ENCODE data around the gene DNAJC25. TPM values are rescaled to one million over a fixed set of nuclear protein-coding genes. Genes with fewer than 3 reads are reported as not detected.

Gene DNAJC25
- total and polyA plus RNA-seq, 2 of the 8 experiments (the other 6 are each of a cell fraction or from before 2014, with no cell fraction given): 2.7 to 6.2 TPM

DNA sequence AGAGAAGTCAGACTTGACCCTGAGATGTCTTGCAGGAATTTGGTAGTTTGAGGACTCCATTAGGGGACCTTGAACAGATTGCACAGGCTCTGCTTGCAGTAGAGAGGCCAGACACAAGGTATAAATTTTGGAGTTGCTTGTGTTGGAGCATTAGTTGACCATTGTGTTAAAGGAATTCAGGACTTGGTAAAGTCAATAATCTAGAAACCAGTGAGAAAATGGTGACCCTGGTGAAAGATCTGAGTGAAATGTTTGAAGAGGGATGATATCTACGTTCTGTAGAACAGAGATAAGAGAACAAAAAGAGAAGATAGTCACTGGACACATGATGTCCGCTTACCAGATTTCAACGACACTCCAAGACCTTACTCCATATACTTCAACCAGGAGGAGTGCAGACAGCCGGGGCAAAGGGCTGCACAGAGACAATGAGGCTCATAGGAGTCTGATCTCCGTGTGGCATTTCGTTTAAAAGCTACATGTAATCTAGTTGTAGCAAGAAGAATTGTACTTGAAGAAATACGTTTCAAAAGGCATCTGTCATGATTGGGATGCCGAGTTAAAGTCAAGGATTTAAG, 13.2 kb downstream of the DNAJC25 start:
- no peak overlapping the region for H2BK20ac ChIP-seq (ENCODE audit: low read length)
- POLR2A ChIA-PET (ENCODE audit: partially characterized antibody): interaction anchor here (0.8 to 1.4 kb wide), 2 partner anchors 11 to 13 kb away, joined by 3 to 7 read pairs; partner anchors contain the start of gene DNAJC25
- FAIRE-seq: no peak
- no peak for TF ChIP-seq RBBP5 (IDR thresholded peaks at IDR 0.05; ENCODE audit: borderline replicate concordance, low read depth, low read length)
- TF ChIP-seq, protein P1, sequence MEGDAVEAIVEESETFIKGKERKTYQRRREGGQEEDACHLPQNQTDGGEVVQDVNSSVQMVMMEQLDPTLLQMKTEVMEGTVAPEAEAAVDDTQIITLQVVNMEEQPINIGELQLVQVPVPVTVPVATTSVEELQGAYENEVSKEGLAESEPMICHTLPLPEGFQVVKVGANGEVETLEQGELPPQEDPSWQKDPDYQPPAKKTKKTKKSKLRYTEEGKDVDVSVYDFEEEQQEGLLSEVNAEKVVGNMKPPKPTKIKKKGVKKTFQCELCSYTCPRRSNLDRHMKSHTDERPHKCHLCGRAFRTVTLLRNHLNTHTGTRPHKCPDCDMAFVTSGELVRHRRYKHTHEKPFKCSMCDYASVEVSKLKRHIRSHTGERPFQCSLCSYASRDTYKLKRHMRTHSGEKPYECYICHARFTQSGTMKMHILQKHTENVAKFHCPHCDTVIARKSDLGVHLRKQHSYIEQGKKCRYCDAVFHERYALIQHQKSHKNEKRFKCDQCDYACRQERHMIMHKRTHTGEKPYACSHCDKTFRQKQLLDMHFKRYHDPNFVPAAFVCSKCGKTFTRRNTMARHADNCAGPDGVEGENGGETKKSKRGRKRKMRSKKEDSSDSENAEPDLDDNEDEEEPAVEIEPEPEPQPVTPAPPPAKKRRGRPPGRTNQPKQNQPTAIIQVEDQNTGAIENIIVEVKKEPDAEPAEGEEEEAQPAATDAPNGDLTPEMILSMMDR (IDR thresholded peaks at IDR 0.05; ENCODE audit: control extremely low read depth in 1 of 3, insufficient read depth in 1 of 3, low read depth in 1 of 3, low read length in 3 of 3): no peak
- TF ChIP-seq ASH2L (IDR thresholded peaks at IDR 0.05; ENCODE audit: low read length): no peak
- TF ChIP-seq SP4 (IDR thresholded peaks at IDR 0.05; ENCODE audit: low read length): no peak
- TF ChIP-seq JUN (IDR thresholded peaks at IDR 0.05; ENCODE audit: low read depth, low read length): no peak
- TF ChIP-seq, protein P2, sequence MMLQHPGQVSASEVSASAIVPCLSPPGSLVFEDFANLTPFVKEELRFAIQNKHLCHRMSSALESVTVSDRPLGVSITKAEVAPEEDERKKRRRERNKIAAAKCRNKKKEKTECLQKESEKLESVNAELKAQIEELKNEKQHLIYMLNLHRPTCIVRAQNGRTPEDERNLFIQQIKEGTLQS (IDR thresholded peaks at IDR 0.05; ENCODE audit: insufficient read depth, low read depth, low read length): no peak
- TF ChIP-seq CHD2 (IDR thresholded peaks at IDR 0.05; ENCODE audit: low read length): no peak
- TF ChIP-seq RAD21 (IDR thresholded peaks at IDR 0.05 in 1 of 2, conservative IDR thresholded peaks at IDR 0.05 in 1 of 2; ENCODE audit: low read depth in 2 of 2, low read length in 2 of 2): no peak
- no peak for TF ChIP-seq CBX8 (IDR thresholded peaks at IDR 0.05; ENCODE audit: borderline replicate concordance, low read depth, low read length)
- TF ChIP-seq JUND (IDR thresholded peaks at IDR 0.05; ENCODE audit: low read length): no peak

More for the DNA sequence above, 13.2 kb downstream of the DNAJC25 start:
- Histone ChIP-seq H4K5ac (ENCODE audit: insufficient read length, low read depth, low read length) (no peak overlapping the region), H3K18ac (ENCODE audit: extremely low read depth, low read length) (no peak overlapping the region), H3K4me3 (ENCODE audit: extremely low read depth in 1 of 4, insufficient read depth in 2 of 4, low read depth in 3 of 4, low read length in 4 of 4) (no peak overlapping the region), H3K27me3 (replicated peaks in 1 of 4; ENCODE audit: control insufficient read depth in 3 of 4, extremely low read depth in 1 of 4, insufficient read depth in 3 of 4, low read length in 3 of 4) (no peaks in the 10 kb centered on the region), H3K56ac (replicated peaks; ENCODE audit: insufficient read length, low read depth, low read length) (no peak overlapping the region), H3K9me3 (ENCODE audit: insufficient read depth in 2 of 2, low read depth in 1 of 2, low read length in 1 of 2) (no peaks in the 10 kb centered on the region), H3K79me1 (ENCODE audit: low read depth, low read length) (no peaks in the 10 kb centered on the region), H3K23ac (ENCODE audit: insufficient read length) (no peak overlapping the region), H2BK120ac (replicated peaks; ENCODE audit: low read depth, low read length) (no peak overlapping the region), H4K20me1 (replicated peaks in 1 of 2; ENCODE audit: control insufficient read depth in 1 of 2, insufficient read depth in 2 of 2, low read length in 2 of 2) (peaks cover 0 to 2% of the 10 kb centered on the region in 2 experiments), H3K4ac (replicated peaks; ENCODE audit: insufficient read length, low read depth, low read length) (no peak overlapping the region), H3K36me3 (ENCODE audit: control insufficient read depth in 2 of 4, insufficient read depth in 4 of 4, low read length in 3 of 4) (peaks cover 0 to 17% (median 4%) of the 10 kb centered on the region in 4 experiments; a peak in 5 of 8 replicates), H2BK15ac (ENCODE audit: low read length) (no peak overlapping the region), H3K23me2 (ENCODE audit: low read depth, low read length) (no peaks in the 10 kb centered on the region), H4K8ac (ENCODE audit: extremely low read depth, insufficient read depth, low read length) (no peak overlapping the region), H2AFZ (ENCODE audit: low read length) (no peak overlapping the region), H3K14ac (ENCODE audit: insufficient read length) (no peak overlapping the region), H3K9ac (replicated peaks in 1 of 4; ENCODE audit: extremely low read depth in 1 of 4, low read depth in 3 of 4, low read length in 3 of 4) (no peak overlapping the region), H4K91ac (replicated peaks; ENCODE audit: insufficient read length, low read length) (no peak overlapping the region), H2AK5ac (ENCODE audit: low read depth, low read length) (no peak overlapping the region), H2BK5ac (ENCODE audit: low read depth, low read length) (no peak overlapping the region), H2BK12ac (ENCODE audit: low read depth, low read length) (no peak overlapping the region), H3K79me2 (ENCODE audit: control insufficient read depth in 1 of 2, insufficient read depth in 2 of 2, low read length in 2 of 2) (peaks cover 0 to 4% of the 10 kb centered on the region in 2 experiments; a peak in 2 of 4 replicates), H3K4me2 (ENCODE audit: insufficient read depth in 1 of 2, low read depth in 2 of 2, low read length in 2 of 2) (no peak overlapping the region), H3K27ac (ENCODE audit: low read depth, low read length) (no peak overlapping the region), H3K4me1 (replicated peaks in 1 of 4; ENCODE audit: control insufficient read depth in 3 of 4, insufficient read depth in 4 of 4, low read length in 3 of 4) (no peaks in the 10 kb centered on the region)
- DNase-seq (ENCODE audit: low read depth in 1 of 2, low spot score in 2 of 2): no peak
- 92% methylated on average over 8 of the region's 8 CpGs; no CpG with 5 or more reads in 1 of the 2 experiments for WGBS, 2 experiments (ENCODE audit: extremely low coverage in 1 of 2, insufficient coverage in 1 of 2, insufficient read length in 1 of 2, insufficient replicate concordance in 2 of 2, low coverage in 1 of 2, low lambda C conversion rate in 2 of 2, missing lambda C conversion rate in 1 of 2)
- CTCF ChIA-PET (ENCODE audit: partially characterized antibody): interaction anchor here (0.6 to 1.1 kb wide), 4 partner anchors 15 to 786 kb away, joined by 3 to 4 read pairs (median 4); no protein-coding TSS in a partner anchor
